Gastroesophageal sphincter (tissue), 3 donors: ENCODE results near the gene SFMBT2.

Experiments
- CTCF ChIP-seq, 4 experiments: fragments of 200-600 bp in 2 of 4; fragments of 450-650 bp in 2 of 4; sonication (generic) in 1 of 4; IDR thresholded peaks; one replicate each; pipeline ENCODE4 v1.5.1; 2017 to 2019; ENCODE audit warnings: antibody characterized with exemption in 4 of 4, mild to moderate bottlenecking in 2 of 4, moderate library complexity in 2 of 4
- EP300 ChIP-seq: sonication (generic); formaldehyde crosslinking; IDR thresholded peaks from one replicate; pipeline ENCODE4 v1.6.1; 2017; ENCODE audit warnings: antibody characterized with exemption, mild to moderate bottlenecking
- POLR2A ChIP-seq, 2 donors: fragments of 450-650 bp; IDR thresholded peaks; one replicate each; pipeline ENCODE4 v1.6.1; 2017; ENCODE audit warnings: antibody characterized with exemption in 2 of 2, mild to moderate bottlenecking in 2 of 2, moderate library complexity in 1 of 2
- POLR2AphosphoS5 ChIP-seq: sonication (generic); formaldehyde crosslinking; IDR thresholded peaks from one replicate; pipeline ENCODE4 v1.6.1; 2017; ENCODE audit warnings: antibody characterized with exemption

- TF ChIP-seq CTCF (IDR thresholded peaks at IDR 0.05), result no peak
- no peak for TF ChIP-seq POLR2AphosphoS5
- no peak for TF ChIP-seq POLR2A (IDR thresholded peaks at IDR 0.05)
- no peak for TF ChIP-seq EP300
Measured at GRCh38 chr10:7436490-7437100, 25.8 kb upstream of the SFMBT2 start.
